ENCODE measurements around the gene SPPL2A.

Gene SPPL2A

GRCh38 chr15:50800715-50801114 lies 35.2 kb upstream of the SPPL2A start:
- TF ChIP-seq, protein P1, sequence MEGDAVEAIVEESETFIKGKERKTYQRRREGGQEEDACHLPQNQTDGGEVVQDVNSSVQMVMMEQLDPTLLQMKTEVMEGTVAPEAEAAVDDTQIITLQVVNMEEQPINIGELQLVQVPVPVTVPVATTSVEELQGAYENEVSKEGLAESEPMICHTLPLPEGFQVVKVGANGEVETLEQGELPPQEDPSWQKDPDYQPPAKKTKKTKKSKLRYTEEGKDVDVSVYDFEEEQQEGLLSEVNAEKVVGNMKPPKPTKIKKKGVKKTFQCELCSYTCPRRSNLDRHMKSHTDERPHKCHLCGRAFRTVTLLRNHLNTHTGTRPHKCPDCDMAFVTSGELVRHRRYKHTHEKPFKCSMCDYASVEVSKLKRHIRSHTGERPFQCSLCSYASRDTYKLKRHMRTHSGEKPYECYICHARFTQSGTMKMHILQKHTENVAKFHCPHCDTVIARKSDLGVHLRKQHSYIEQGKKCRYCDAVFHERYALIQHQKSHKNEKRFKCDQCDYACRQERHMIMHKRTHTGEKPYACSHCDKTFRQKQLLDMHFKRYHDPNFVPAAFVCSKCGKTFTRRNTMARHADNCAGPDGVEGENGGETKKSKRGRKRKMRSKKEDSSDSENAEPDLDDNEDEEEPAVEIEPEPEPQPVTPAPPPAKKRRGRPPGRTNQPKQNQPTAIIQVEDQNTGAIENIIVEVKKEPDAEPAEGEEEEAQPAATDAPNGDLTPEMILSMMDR (IDR thresholded peaks at IDR 0.05), result no peak

- TF ChIP-seq, protein P1 (IDR thresholded peaks at IDR 0.05), result no peak
Observed at GRCh38 chr15:50798684-50799083, 33.2 kb upstream of the SPPL2A start.

DNA sequence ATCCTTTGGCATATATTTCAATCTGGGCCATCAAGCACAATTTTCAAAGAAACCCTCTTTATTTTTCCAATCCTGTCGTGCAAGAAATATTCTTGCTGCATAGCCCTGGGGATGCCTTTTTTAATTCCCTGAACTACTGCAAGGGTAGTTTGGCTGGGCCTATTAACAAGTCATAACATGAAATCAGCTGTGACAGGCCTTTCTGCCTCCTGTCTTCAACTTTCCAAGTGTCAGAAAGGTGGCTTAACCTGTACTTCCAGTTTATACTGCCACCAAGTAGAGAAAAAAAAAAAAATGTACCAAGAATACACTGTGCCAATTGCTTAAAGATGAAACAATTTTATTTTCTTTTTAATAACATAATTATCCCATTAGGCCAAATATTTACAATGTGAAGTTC lies 32.4 kb upstream of the SPPL2A start:
- TF ChIP-seq, protein P1 (IDR thresholded peaks at IDR 0.05), result no peak

DNA sequence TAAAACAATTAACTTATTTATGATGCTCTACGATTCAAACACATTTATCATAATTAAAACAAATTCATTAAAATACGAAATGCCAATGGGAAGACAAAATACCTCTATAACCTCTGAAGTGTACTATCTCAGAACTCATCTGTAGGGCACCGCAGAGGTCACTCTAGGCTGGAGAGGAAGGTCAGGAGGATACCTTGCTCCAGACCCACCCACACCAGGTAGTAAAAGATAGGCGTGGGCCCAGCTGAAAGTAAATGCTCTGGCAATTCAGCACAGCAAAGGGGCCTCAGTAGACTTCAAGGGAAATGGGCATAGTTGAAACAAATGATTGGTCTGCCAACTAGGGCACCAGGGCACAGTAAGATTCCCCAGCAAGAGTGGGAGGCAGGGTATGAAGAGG lies 26.0 kb upstream of the SPPL2A start:
- TF ChIP-seq, protein P1 (IDR thresholded peaks at IDR 0.05), result no peak

- TF ChIP-seq, protein P1 (IDR thresholded peaks at IDR 0.05), result no peak
Observed at GRCh38 chr15:50790778-50791453, 25.4 kb upstream of the SPPL2A start.

DNA sequence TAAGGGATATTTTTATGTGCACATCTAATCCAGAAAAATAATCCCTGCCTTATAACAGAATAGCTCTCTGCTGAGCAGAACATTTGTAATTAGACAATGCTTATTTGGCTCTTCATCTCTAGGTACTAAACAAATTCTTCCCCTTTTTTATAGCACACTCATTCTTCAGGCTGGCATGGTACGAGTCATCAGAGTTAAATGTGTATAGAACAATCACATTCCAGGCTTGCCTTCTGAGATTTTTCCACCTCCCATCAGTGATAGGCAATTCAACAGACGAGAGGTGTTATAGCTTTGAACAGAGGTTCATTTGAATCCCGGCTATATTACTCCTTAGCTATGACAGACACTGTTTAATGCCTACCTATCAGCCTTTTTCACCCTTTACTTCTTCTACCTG lies 21.4 kb upstream of the SPPL2A start:
- TF ChIP-seq, protein P1 (IDR thresholded peaks at IDR 0.05), result no peak

DNA sequence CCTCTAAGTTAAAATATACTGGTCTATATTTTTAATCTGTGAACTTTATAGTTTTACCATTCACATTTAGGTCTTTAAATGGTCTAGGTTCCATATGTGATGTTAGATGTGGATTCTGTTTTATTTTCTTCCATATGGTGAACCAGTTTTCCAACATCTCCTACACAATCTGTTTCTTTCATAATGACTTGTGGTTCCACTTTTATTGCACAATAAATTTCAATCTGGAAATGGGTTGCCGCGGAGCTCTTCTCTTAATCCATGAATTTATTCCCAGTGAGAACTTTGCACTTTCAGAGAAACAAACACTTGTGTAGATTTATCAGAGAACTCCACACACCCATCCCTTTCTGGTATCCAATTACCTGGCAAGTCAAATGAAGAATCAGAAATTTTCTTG lies 20.9 kb upstream of the SPPL2A start:
- TF ChIP-seq, protein P1 (IDR thresholded peaks at IDR 0.05), result no peak

DNA sequence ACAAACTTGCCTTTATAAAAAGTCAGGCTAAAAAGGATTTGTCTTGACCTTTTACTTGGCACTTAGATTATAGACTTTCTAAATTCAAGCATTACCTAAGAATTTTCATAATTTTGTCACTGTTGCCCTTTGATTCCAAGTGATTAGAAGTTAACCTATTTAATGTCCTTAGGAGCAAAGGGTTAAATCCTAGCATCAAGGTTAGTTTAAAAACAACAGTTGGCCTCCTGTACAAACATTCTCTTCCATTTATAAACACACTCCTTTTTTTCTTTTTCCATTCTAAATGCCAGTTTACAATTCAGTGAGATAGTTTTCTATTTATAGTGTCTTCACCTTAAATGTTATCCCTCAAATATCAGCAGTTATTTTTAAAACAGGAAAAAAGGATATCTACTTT lies 18.4 kb upstream of the SPPL2A start:
- TF ChIP-seq, protein P1 (IDR thresholded peaks at IDR 0.05), result no peak

Measured in LNCAP (cell line).